WTC11 (cell line): ENCODE data around the gene BLMH. TPM values are rescaled to one million over a fixed set of nuclear protein-coding genes. Genes with fewer than 3 reads are reported as not detected.

Experiments used
- ATAC-seq: fragments of 200-7000 bp; cut with Tn5 transposase; 2 replicates; pipeline ENCODE4 v1.10.0; 2021; ENCODE audit warnings: mild to moderate bottlenecking, moderate library complexity
- CTCF ChIA-PET: fragments of 300-600 bp; sonication (Branson Sonifier 250); formaldehyde crosslinking; loops from one replicate; lab custom pipeline; 2021; ENCODE audit warnings: antibody characterized with exemption; lab: Charles Lee
- POLR2A ChIA-PET: fragments of 350-600 bp; sonication (Branson Sonifier 250); formaldehyde crosslinking; loops from one replicate; lab custom pipeline; 2021; ENCODE audit warnings: antibody characterized with exemption; lab: Charles Lee
- DNase-seq: peaks from one replicate; pipeline ENCODE4 v3.0.0; 2021; ENCODE audit warnings: low spot score
- H3K27ac Mint-ChIP-seq: 2 replicates; pipeline ENCODE4 v1.8.0; 2021; ENCODE audit warnings: mixed read lengths
- H3K27me3 Mint-ChIP-seq: 2 replicates; pipeline ENCODE4 v1.8.0; 2021; ENCODE audit warnings: low read depth, mild to moderate bottlenecking, moderate library complexity, mixed read lengths
- H3K36me3 Mint-ChIP-seq: 2 replicates; pipeline ENCODE4 v1.8.0; 2021; ENCODE audit warnings: mixed read lengths
- H3K4me1 Mint-ChIP-seq: 2 replicates; pipeline ENCODE4 v1.8.0; 2022; ENCODE audit warnings: mixed read lengths
- H3K4me3 Mint-ChIP-seq: 2 replicates; pipeline ENCODE4 v1.8.0; 2021; ENCODE audit warnings: mild to moderate bottlenecking, moderate library complexity, mixed read lengths
- H3K9me3 Mint-ChIP-seq: 2 replicates; pipeline ENCODE4 v1.8.0; 2021; ENCODE audit warnings: mixed read lengths
- ATF2 ChIP-seq: sonication (generic); formaldehyde crosslinking; IDR thresholded peaks from 2 replicates; pipeline ENCODE4 v1.8.1; 2022; ENCODE audit warnings: low read depth, missing genetic modification reagents, borderline replicate concordance
- CTCF ChIP-seq: fragments of 200-600 bp; IDR thresholded peaks from 2 replicates; pipeline ENCODE4 v1.8.0; 2022; ENCODE audit warnings: antibody characterized with exemption
- EMX1 ChIP-seq: fragments of 250-450 bp; sonication (Bioruptor Pico); IDR thresholded peaks from 2 replicates; pipeline ENCODE4 v1.8.0; 2021; ENCODE audit warnings: mild to moderate bottlenecking
- FOXK1 ChIP-seq: sonication (generic); formaldehyde crosslinking; IDR thresholded peaks from 2 replicates; pipeline ENCODE4 v1.8.0; 2022; ENCODE audit warnings: mild to moderate bottlenecking, moderate library complexity, missing genetic modification reagents
- GABPB1 ChIP-seq: sonication (generic); formaldehyde crosslinking; IDR thresholded peaks from 2 replicates; pipeline ENCODE4 v1.8.1; 2023; ENCODE audit warnings: mild to moderate bottlenecking, missing genetic modification reagents
- GTF2I ChIP-seq: fragments of 250-450 bp; sonication (Bioruptor Pico); conservative IDR thresholded peaks from 2 replicates; pipeline ENCODE4 v1.4.0; 2021; ENCODE audit warnings: mild to moderate bottlenecking
- JAZF1 ChIP-seq: fragments of 250-450 bp; sonication (Bioruptor Pico); IDR thresholded peaks from 2 replicates; pipeline ENCODE4 v1.9.0; 2021; ENCODE audit warnings: moderate library complexity, mild to moderate bottlenecking, inconsistent platforms
- NFATC4 ChIP-seq: fragments of 250-450 bp; sonication (Bioruptor Pico); IDR thresholded peaks from 2 replicates; pipeline ENCODE4 v1.9.0; 2021; ENCODE audit warnings: mild to moderate bottlenecking
- OVOL2 ChIP-seq: fragments of 250-450 bp; sonication (Bioruptor Pico); IDR thresholded peaks from 2 replicates; pipeline ENCODE4 v1.9.0; 2021; ENCODE audit warnings: mild to moderate bottlenecking, borderline replicate concordance
- RORB ChIP-seq: fragments of 250-450 bp; sonication (Bioruptor Pico); IDR thresholded peaks from 2 replicates; pipeline ENCODE4 v1.9.0; 2021; ENCODE audit warnings: mild to moderate bottlenecking
- SMAD3 ChIP-seq: sonication (generic); formaldehyde crosslinking; IDR thresholded peaks from 2 replicates; pipeline ENCODE4 v1.8.0; 2022; ENCODE audit warnings: missing genetic modification reagents, mild to moderate bottlenecking, borderline replicate concordance
- ZNF281 ChIP-seq: sonication (generic); formaldehyde crosslinking; IDR thresholded peaks from 2 replicates; pipeline ENCODE4 v1.8.0; 2023; ENCODE audit warnings: mild to moderate bottlenecking, missing genetic modification reagents
- total RNA-seq: library from RNA; stranded (reverse); gene quantifications from 3 replicates; pipeline ENCODE4 v1.2.3, GENCODE V29; 2021
- TF ChIP-seq, protein P1 (sequence below): sonication (generic); formaldehyde crosslinking; IDR thresholded peaks from 2 replicates; pipeline ENCODE4 v1.8.1; 2023; ENCODE audit warnings: mild to moderate bottlenecking, missing genetic modification reagents, moderate library complexity
- TF ChIP-seq, protein P2 (sequence below): fragments of 250-450 bp; sonication (Bioruptor Pico); IDR thresholded peaks from 2 replicates; pipeline ENCODE4 v2.1.2; 2022; ENCODE audit warnings: mild to moderate bottlenecking, moderate library complexity

BLMH gene
- total RNA-seq, 1 experiment from 2014 or later, result 63.9 TPM

DNA sequence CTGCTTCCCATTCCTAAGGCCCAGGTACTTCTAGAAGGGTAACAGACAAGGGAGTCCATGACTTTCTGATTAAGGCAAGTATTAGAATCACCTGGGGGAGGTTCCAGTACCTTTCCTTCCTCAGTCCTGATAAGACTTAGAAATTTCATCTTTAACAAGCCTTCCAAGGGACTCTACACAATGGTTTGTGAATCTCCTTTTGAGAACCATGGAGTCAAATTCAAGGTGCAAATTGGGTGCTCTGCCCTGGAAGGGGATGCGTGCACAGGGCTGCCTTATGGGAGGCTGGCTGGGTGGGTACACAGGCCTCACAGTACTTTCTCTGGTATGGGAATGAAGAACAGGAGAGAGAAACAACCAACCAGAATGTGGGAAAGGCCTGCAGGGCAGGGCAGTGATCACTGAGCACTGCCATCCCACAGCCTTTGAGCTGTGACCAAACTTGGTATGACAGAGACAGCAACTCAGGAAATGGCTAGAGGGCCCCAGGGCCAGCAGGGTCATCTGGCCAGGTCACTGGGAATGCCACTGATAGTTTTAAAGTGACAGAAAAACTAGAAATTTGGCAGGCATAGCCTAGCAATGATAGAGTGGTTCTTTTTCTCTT lies 45.8 kb upstream of the BLMH start:
- DNase-seq, result no peak
- no peak for ATAC-seq
- ChIA-PET CTCF (interaction anchor here (0.6 to 4.3 kb wide), 7 partner anchors 46 to 244 kb away, joined by 3 to 29 read pairs (median 6); partner anchors contain the start of gene BLMH), POLR2A (no interaction called here)
- H3K27ac Mint-ChIP-seq, result no peak overlapping the region; the same call in 1 of the 2 replicates
- peaks cover 14% of the 10 kb centered on the region for H3K4me1 Mint-ChIP-seq
- peaks cover 10% of the 10 kb centered on the region for H3K9me3 Mint-ChIP-seq
- TF ChIP-seq EMX1 (CRISPR knock-in tag), result no peak
- peak; percentile 37; the same call in 1 of the 2 replicates for TF ChIP-seq GABPB1
- H3K27me3 Mint-ChIP-seq, result peaks cover 44% of the 10 kb centered on the region
- no peaks in the 10 kb centered on the region for H3K36me3 Mint-ChIP-seq
- no peak overlapping the region for H3K4me3 Mint-ChIP-seq

DNA sequence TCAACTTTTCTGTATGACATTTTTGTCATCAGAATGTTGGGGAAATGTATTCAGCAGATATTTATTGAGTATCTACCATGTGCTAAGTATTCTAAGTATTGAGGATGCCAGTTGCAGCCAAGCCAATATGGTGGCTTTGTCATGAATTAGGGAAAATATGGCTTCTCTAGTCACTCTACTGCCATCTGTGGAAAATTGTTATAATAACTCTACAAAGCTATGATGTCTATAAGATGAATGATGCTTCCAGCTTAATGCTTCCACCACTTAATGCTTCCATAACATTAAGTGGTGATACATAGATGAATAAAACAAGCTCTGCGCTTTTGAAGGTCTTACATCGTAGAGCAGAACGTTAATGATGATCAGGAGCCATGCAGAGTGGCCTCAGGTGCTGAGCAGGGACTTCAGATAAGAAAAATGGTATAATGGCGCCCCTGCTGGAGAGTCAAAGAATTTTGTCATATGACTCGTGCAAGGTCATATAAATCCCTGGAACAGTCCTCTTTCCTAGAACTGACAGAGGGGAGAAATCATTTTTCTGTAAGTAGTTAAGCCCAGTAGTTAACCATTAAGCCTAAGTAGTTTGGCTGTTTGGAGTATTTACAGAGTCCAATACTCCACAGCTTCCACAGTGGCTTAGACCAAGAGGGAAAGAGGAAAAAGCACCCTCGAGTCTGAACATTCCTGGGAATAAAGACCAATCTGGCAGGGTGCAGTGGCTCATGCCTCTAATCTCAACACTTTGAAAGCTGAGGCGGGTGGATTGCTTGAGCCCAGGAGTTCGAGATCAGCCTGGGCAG lies 44.8 kb upstream of the BLMH start:
- TF ChIP-seq GTF2I (CRISPR knock-in tag) (no peak), CTCF (peak; percentile 70), RORB (no peak), OVOL2 (CRISPR knock-in tag) (no peak), JAZF1 (CRISPR knock-in tag) (no peak), NFATC4 (CRISPR knock-in tag) (no peak), ATF2 (no peak), SMAD3 (CRISPR knock-in tag) (no peak), FOXK1 (no peak), ZNF281 (CRISPR knock-in tag) (no peak)
- TF ChIP-seq, protein P1, sequence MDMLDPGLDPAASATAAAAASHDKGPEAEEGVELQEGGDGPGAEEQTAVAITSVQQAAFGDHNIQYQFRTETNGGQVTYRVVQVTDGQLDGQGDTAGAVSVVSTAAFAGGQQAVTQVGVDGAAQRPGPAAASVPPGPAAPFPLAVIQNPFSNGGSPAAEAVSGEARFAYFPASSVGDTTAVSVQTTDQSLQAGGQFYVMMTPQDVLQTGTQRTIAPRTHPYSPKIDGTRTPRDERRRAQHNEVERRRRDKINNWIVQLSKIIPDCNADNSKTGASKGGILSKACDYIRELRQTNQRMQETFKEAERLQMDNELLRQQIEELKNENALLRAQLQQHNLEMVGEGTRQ (CRISPR knock-in tag), result 0 out of 2 replicates have a peak, but pooled peaks have one; percentile 29
- TF ChIP-seq, protein P2, sequence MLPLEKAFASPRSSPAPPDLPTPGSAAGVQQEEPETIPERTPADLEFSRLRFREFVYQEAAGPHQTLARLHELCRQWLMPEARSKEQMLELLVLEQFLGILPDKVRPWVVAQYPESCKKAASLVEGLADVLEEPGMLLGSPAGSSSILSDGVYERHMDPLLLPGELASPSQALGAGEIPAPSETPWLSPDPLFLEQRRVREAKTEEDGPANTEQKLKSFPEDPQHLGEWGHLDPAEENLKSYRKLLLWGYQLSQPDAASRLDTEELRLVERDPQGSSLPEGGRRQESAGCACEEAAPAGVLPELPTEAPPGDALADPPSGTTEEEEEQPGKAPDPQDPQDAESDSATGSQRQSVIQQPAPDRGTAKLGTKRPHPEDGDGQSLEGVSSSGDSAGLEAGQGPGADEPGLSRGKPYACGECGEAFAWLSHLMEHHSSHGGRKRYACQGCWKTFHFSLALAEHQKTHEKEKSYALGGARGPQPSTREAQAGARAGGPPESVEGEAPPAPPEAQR (CRISPR knock-in tag), result peak; percentile 53; the same call in 1 of the 2 replicates
- Mint-ChIP-seq H3K27ac (no peak overlapping the region), H3K4me1 (peaks cover 14% of the 10 kb centered on the region), H3K4me3 (no peak overlapping the region), H3K36me3 (no peaks in the 10 kb centered on the region), H3K9me3 (peaks cover 10% of the 10 kb centered on the region), H3K27me3 (peaks cover 35% of the 10 kb centered on the region)
- POLR2A ChIA-PET, result no interaction called here
- ATAC-seq, result peak; percentile 46
- peak; percentile 62 for DNase-seq
- CTCF ChIA-PET, result interaction anchor here (0.6 to 4.2 kb wide), 20 partner anchors 9 to 406 kb away, joined by 3 to 29 read pairs (median 4); partner anchors contain the start of genes BLMH and SSH2
